PC-9 (cell line): ENCODE measurements around the gene SDR39U1. TPM values are rescaled to one million over a fixed set of nuclear protein-coding genes. Genes with fewer than 3 reads are reported as not detected.
"Not testable (repeated sequence)": the region's sequence is repeated elsewhere in the genome, so short reads cannot be mapped to it uniquely, and the experiment has no call there.

Experiments used
- BruUV-seq: library from RNA; stranded (reverse); fragments of 400-500 nt; replicated peaks from 2 replicates; lab custom pipeline; 2021; lab: Mats Ljungman, UMichigan
- CTCF ChIA-PET: fragments of 300-600 bp; sonication (Branson Sonifier 250); formaldehyde crosslinking; loops from one replicate; lab custom pipeline; 2022; ENCODE audit warnings: antibody characterized with exemption; lab: Charles Lee
- POLR2A ChIA-PET: fragments of 300-600 bp; sonication (Branson Sonifier 250); formaldehyde crosslinking; loops from one replicate; lab custom pipeline; 2022; ENCODE audit warnings: antibody characterized with exemption; ENCODE audit not compliant: unreplicated experiment; lab: Charles Lee
- DNase-seq, 2 experiments: peaks; one replicate each; pipeline versions ENCODE4 v3.0.0 to v3.0.0-alpha.2; 2015 to 2022; ENCODE audit warnings: mixed read lengths in 1 of 2
- H2AFZ ChIP-seq: fragments of 200-600 bp; sonication (generic); 2 replicates; pipeline ENCODE4 v1.8.1; 2017; ENCODE audit warnings: antibody characterized with exemption
- H3F3A ChIP-seq: fragments of 200-600 bp; sonication (generic); 2 replicates; pipeline ENCODE4 v1.8.1; 2017; ENCODE audit warnings: antibody characterized with exemption, mild to moderate bottlenecking, low read depth; ENCODE audit not compliant: insufficient read depth
- H3K27ac ChIP-seq: fragments of 200-600 bp; sonication (generic); 2 replicates; pipeline ENCODE4 v1.6.1; 2016; ENCODE audit warnings: mixed run types
- H3K27me3 ChIP-seq: fragments of 200-600 bp; sonication (generic); 2 replicates; pipeline ENCODE4 v1.6.1; 2016; ENCODE audit warnings: low read depth, mixed run types; ENCODE audit not compliant: insufficient read depth
- H3K36me3 ChIP-seq: fragments of 200-600 bp; sonication (generic); 2 replicates; pipeline ENCODE4 v1.6.1; 2016; ENCODE audit warnings: low read depth, mixed run types
- H3K4me1 ChIP-seq: fragments of 200-600 bp; sonication (generic); replicated peaks from 2 replicates; pipeline ENCODE4 v1.6.1; 2016; ENCODE audit warnings: mixed run types; ENCODE audit not compliant: insufficient read depth
- H3K4me2 ChIP-seq: fragments of 200-600 bp; sonication (generic); 2 replicates; pipeline ENCODE4 v1.6.1; 2017; ENCODE audit warnings: mixed run types
- H3K4me3 ChIP-seq: fragments of 200-600 bp; sonication (generic); 2 replicates; pipeline ENCODE4 v1.6.1; 2016; ENCODE audit warnings: mixed run types
- H3K79me2 ChIP-seq: fragments of 200-600 bp; sonication (generic); 2 replicates; pipeline ENCODE4 v1.6.1; 2017; ENCODE audit warnings: low read depth, mixed run types
- H3K9me2 ChIP-seq: fragments of 200-600 bp; sonication (generic); 2 replicates; pipeline ENCODE4 v1.8.1; 2017; ENCODE audit warnings: mild to moderate bottlenecking; ENCODE audit not compliant: insufficient read depth
- H3K9me3 ChIP-seq: fragments of 200-600 bp; sonication (generic); 2 replicates; pipeline ENCODE4 v1.8.1; 2016; ENCODE audit warnings: low read depth; ENCODE audit not compliant: insufficient read depth
- H4K20me1 ChIP-seq: fragments of 200-600 bp; sonication (generic); 2 replicates; pipeline ENCODE4 v1.8.1; 2017; ENCODE audit not compliant: insufficient read depth
- EZH2 ChIP-seq: fragments of 200-600 bp; sonication (generic); IDR thresholded peaks from 2 replicates; pipeline ENCODE4 v1.8.0; 2017; ENCODE audit warnings: antibody characterized with exemption, low read depth
- intact Hi-C: fragments of 100-400 bp; cut with micrococcal nuclease; formaldehyde crosslinking; loops from one replicate; pipeline ENCODE4 v1.10.0; 2022; ENCODE audit not compliant: unreplicated experiment
- total RNA-seq: library from RNA; stranded (reverse); gene quantifications from 2 replicates; pipeline ENCODE4 v1.2.3, GENCODE V29; 2021
- TF ChIP-seq, protein P1 (sequence below): fragments of 200-600 bp; sonication (generic); conservative IDR thresholded peaks from 2 replicates; pipeline ENCODE4 v1.6.1; 2017; ENCODE audit warnings: mixed run types, antibody characterized with exemption, mild to moderate bottlenecking, moderate library complexity

SDR39U1 gene
- total RNA-seq, 1 experiment from 2014 or later, result 17.2 TPM

DNA sequence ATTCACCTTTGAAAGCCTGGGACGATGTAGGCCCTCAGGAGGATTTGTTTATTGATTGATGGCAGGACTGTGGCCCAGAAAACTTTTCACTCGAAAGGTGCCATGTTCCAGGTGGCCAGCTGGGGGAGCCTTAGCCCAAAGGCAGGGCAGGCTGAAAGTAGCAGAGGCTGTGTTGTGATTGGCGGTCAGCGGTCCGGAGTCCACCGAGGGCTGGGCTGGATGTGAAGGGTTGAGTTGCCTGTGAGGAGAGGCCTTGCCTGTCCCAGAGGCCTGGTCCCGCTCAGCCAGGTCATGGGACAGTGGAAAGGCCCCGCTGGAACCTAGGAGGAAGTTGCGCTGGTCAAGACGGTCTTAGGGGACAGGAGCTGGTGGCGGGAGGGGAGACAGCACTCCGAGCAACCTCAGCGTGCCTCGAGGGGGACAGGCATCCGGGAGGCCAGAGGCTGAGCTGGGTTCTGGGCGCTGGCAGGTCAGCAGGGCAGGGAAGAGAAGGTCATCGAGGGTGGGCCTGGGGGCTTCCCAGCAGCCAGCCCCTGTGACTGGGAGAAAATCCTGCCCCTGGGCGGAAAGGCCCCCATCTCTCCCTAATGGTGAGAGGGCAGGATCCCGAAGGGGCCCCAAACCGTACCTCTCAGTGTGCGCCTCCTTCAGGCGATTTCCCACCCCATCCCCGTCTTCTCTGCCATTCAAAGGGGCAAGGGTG is 39.2 kb upstream of the SDR39U1 start:
- no peaks in the 10 kb centered on the region for H3K4me1 ChIP-seq
- DNase-seq, result peak in 1 of 2 experiments; percentile 3
- H3K4me2 ChIP-seq, result no peak overlapping the region
- H3K4me3 ChIP-seq, result no peak overlapping the region
- intact Hi-C loops, result no loop called here
- H3K9me3 ChIP-seq, result no peaks in the 10 kb centered on the region
- H3K36me3 ChIP-seq, result no peaks in the 10 kb centered on the region
- no peak overlapping the region for H2AFZ ChIP-seq
- no peaks in the 10 kb centered on the region for H3F3A ChIP-seq
- H3K9me2 ChIP-seq, result no peaks in the 10 kb centered on the region
- no peaks in the 10 kb centered on the region for H4K20me1 ChIP-seq
- no peak overlapping the region for H3K27ac ChIP-seq
- H3K27me3 ChIP-seq, result no peaks in the 10 kb centered on the region
- no TSS peak for BruUV-seq
- CTCF ChIA-PET, result no interaction called here
- POLR2A ChIA-PET, result no interaction called here
- H3K79me2 ChIP-seq, result no peaks in the 10 kb centered on the region
- TF ChIP-seq, protein P1, sequence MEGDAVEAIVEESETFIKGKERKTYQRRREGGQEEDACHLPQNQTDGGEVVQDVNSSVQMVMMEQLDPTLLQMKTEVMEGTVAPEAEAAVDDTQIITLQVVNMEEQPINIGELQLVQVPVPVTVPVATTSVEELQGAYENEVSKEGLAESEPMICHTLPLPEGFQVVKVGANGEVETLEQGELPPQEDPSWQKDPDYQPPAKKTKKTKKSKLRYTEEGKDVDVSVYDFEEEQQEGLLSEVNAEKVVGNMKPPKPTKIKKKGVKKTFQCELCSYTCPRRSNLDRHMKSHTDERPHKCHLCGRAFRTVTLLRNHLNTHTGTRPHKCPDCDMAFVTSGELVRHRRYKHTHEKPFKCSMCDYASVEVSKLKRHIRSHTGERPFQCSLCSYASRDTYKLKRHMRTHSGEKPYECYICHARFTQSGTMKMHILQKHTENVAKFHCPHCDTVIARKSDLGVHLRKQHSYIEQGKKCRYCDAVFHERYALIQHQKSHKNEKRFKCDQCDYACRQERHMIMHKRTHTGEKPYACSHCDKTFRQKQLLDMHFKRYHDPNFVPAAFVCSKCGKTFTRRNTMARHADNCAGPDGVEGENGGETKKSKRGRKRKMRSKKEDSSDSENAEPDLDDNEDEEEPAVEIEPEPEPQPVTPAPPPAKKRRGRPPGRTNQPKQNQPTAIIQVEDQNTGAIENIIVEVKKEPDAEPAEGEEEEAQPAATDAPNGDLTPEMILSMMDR, result peak; percentile 56
- no peak for TF ChIP-seq EZH2

GRCh38 chr14:24479999-24480398 is 37.4 kb upstream of the SDR39U1 start:
- CTCF ChIA-PET, result interaction anchor here (0.6 kb wide), 1 partner anchor 937 kb away, joined by 3 read pairs; no protein-coding TSS in a partner anchor

GRCh38 chr14:24475261-24475660 is 32.7 kb upstream of the SDR39U1 start:
- Histone ChIP-seq H4K20me1 (no peaks in the 10 kb centered on the region), H3K4me2 (no peak overlapping the region), H3K9me3 (no peaks in the 10 kb centered on the region), H3K27me3 (no peaks in the 10 kb centered on the region), H3K36me3 (no peaks in the 10 kb centered on the region), H2AFZ (no peak overlapping the region), H3K27ac (no peak overlapping the region), H3K9me2 (no peaks in the 10 kb centered on the region), H3K4me1 (no peaks in the 10 kb centered on the region), H3K4me3 (no peak overlapping the region), H3K79me2 (no peaks in the 10 kb centered on the region), H3F3A (no peaks in the 10 kb centered on the region)
- intact Hi-C loops, result no loop called here
- TF ChIP-seq EZH2, result no peak
- TF ChIP-seq, protein P1, result no peak
- no peak for DNase-seq
- ChIA-PET CTCF (no interaction called here), POLR2A (no interaction called here)
- no TSS peak for BruUV-seq

More at GRCh38 chr14:24479999-24480398, 37.4 kb upstream of the SDR39U1 start:
- DNase-seq, H3K27ac ChIP-seq, H3K27me3 ChIP-seq, POLR2A ChIA-PET, H3K79me2 ChIP-seq, H4K20me1 ChIP-seq, H3K4me1 ChIP-seq, H3K36me3 ChIP-seq, H3F3A ChIP-seq, H3K9me3 ChIP-seq, H3K9me2 ChIP-seq, H2AFZ ChIP-seq, H3K4me2 ChIP-seq, H3K4me3 ChIP-seq, intact Hi-C loops, BruUV-seq: not testable (repeated sequence)
